UCSD-AML1 (cell line): Measurements from ENCODE around the gene C4A.
"Not testable (repeated sequence)": the region's sequence is repeated elsewhere in the genome, so short reads cannot be mapped to it uniquely, and the experiment has no call there.

Experiments used
- DNase-seq: peaks from one replicate; lab custom pipeline; 2025; ENCODE audit not compliant: unreplicated experiment; lab: John Stamatoyannopoulos, UW

C4A gene

DNA sequence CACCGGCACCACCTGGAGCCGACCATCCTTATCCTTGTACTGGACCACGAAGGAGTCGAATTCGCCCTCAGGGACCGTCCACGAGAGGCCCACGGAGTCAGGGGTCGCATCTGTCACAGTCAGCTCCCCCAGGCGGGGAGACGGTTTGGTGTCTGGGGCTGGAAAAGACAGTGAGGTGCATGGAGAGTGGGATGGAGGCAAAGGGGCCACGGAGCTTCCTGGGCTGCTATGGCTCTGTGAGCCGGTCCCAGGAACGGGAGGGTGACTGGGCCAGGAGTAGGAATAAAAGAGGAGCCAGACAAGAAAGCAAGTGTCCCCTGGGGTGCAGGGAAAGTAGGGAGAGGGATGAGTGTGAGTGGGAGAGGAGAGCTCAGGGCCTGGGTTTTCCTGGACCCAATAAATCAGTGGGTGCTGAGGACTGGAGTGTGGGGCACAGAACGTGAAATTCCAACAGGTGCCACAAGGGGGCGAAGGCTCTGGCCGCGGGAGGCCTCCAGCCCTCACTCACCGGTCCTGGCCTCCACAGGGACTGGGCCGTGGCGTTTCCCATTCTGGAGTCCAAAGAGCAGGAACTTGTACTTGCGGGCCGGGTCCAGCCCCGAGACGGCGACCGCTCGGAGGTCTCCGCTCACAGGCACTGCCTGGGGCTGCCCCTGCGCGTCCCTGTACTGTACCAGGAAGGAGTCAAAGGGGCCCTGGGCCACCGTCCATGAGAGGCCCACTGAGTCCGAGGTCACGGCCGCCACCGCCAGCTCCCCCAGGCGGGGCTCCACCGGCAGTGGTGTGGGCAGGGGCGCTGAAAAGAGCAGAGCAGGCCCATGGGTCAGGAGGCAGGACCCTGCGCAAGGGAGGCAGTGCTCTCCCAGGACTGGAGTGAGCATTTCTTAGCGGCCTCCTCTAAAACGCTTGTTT is 66.3 kb downstream of the C4A start:
- peak; percentile 59 for DNase-seq

DNA sequence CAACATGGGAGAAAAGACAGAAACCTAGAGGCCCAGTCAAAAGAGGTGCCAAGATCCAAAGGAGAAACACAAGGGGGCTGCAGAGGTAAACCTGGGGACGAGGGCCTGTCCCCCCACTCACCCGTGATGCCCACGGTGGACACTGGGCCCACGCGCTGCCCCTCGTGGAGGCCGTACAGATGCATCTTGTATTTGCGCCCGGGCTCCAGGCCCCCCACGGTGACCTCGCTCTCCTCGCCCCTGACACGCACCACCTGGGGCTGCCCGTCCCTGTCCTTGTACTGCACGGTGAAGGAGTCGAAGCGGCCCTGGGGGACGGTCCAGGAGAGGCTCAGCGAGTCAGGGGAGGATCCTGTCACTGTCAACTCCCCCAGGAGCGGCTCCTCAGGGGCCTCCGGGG is 67.3 kb downstream of the C4A start:
- not testable (repeated sequence) for DNase-seq

GRCh38 chr6:32049736-32050135 is 67.9 kb downstream of the C4A start:
- not testable (repeated sequence) for DNase-seq

DNA sequence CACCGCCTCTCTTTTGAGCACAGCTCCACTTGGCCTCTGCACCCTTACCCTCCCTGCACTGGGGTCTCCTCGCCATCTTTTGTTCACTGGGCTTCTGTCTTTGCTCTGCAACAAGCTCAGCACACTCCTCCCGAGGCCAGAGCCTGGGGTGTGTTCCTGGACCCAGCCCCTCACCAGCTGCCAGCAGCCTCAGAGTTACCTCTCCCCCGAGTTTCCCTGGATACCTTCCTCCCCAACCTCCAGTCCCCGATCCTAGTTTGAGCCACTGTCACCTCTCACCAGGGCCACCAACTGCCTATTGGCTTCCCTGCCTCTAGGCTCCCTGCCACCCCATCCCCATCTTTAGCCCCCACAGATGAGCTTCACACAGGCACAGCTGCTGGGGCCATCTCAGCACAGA is 68.7 kb downstream of the C4A start:
- no peak for DNase-seq
